Psoas muscle (tissue), 8 donors: ENCODE measurements around the gene HLA-DOB. TPM values are rescaled to one million over a fixed set of nuclear protein-coding genes. Genes with fewer than 3 reads are reported as not detected.
"Not testable (repeated sequence)": the region's sequence is repeated elsewhere in the genome, so short reads cannot be mapped to it uniquely, and the experiment has no call there.

Source experiments
- ATAC-seq, 4 donors: fragments of 200-7000 bp; cut with Tn5 transposase; one replicate each; pipeline ENCODE4 v1.9.1; 2020; ENCODE audit warnings: moderate library complexity in 3 of 4, mild to moderate bottlenecking in 2 of 4
- DNase-seq, 2 donors: peaks; one replicate each; pipeline ENCODE4 v3.0.0-alpha.2; 2020
- H3K27ac ChIP-seq: fragments of 200-600 bp; one replicate; pipeline ENCODE4 v1.8.0; 2022
- H3K27me3 ChIP-seq, 3 donors: fragments of 200-600 bp in 1 of 3; one replicate each; pipeline versions ENCODE4 v1.6.1 to v1.8.0; 2013 to 2022; ENCODE audit warnings: low read length in 2 of 3, mild to moderate bottlenecking in 2 of 3, moderate library complexity in 1 of 3; ENCODE audit not compliant: insufficient read depth in 3 of 3
- H3K36me3 ChIP-seq, 2 donors: fragments of 200-600 bp in 1 of 2; one replicate each; pipeline versions ENCODE4 v1.6.1 to v1.8.0; 2013 to 2022; ENCODE audit warnings: low read depth in 1 of 2, mild to moderate bottlenecking in 1 of 2, moderate library complexity in 1 of 2; ENCODE audit not compliant: insufficient read depth in 1 of 2
- H3K4me1 ChIP-seq: fragments of 200-600 bp; one replicate; pipeline ENCODE4 v1.8.0; 2022
- H3K4me3 ChIP-seq: fragments of 200-600 bp; one replicate; pipeline ENCODE4 v1.8.0; 2022; ENCODE audit warnings: mild to moderate bottlenecking
- H3K9me3 ChIP-seq: fragments of 200-600 bp; one replicate; pipeline ENCODE4 v1.8.0; 2022
- WGBS, 3 donors: extraction: QIAGEN DNeasy Blood & Tissue Kit; methylation state at CpG; one replicate each; pipeline versions ENCODE4 v1.1.6 to v1.1.7; 2013; 5-methylcytosine and 5-hydroxymethylcytosine counted together
- intact Hi-C, 2 donors: fragments of 100-400 bp; cut with DNase I; formaldehyde crosslinking; loops; one replicate each; pipeline versions ENCODE4 v1.11.0 to v1.14.2; 2022
- polyA plus RNA-seq, 3 donors: library from polyadenylated mRNA; stranded (reverse); fragments of 200-250 nt; gene quantifications; one replicate each; pipeline ENCODE4 v1.2.3, GENCODE V29; 2013
- total RNA-seq, 4 donors: library from RNA; stranded (reverse); fragmentation: NEBNext Ultra II Directional in 2 of 4; extraction: Animal tissue kit (Norgen Biotek cat#: 25700) in 2 of 4; gene quantifications; one replicate each; pipeline versions ENCODE4 v1.2.1 to v1.2.4, GENCODE V29; 2021 to 2023
- TF ChIP-seq, protein P1 (sequence below): fragments of 200-600 bp; IDR thresholded peaks from one replicate; pipeline ENCODE4 v1.8.0; 2022; ENCODE audit warnings: antibody characterized with exemption
- donor health status: healthy with polysubstance abuse.
- donor health status: DM: no; HTN: no; CAD: no; lungs with moderate emphysema.
- donor health status: Bipolar disorder and iron deficiency.
- donor health status: healthy.
- donor health status: DM: yes; HTN: yes; CAD: no.
- donor health status: DM: no; HTN: no; CAD: no.
- donor health status: DM: no; HTN: no; CAD: no.
- donor health status: DM: yes; HTN: yes; CAD: no.

The HLA-DOB gene
- total and polyA plus RNA-seq, 7 donors, result 0.10 to 0.25 (median 0.20) TPM; not detected in 3

- H3K4me1 ChIP-seq, result no peaks in the 10 kb centered on the region
- intact Hi-C loops, result no loop called here
- no peak for DNase-seq
- ATAC-seq, result no peak
- H3K27me3 ChIP-seq, result peaks cover 2 to 27% (median 3%) of the 10 kb centered on the region in 3 donors
- WGBS, 3 donors, result 61 to 75% (median 66%) methylated on average over 5 of the region's 5 CpGs
- no peaks in the 10 kb centered on the region for H3K36me3 ChIP-seq
- TF ChIP-seq, protein P1, sequence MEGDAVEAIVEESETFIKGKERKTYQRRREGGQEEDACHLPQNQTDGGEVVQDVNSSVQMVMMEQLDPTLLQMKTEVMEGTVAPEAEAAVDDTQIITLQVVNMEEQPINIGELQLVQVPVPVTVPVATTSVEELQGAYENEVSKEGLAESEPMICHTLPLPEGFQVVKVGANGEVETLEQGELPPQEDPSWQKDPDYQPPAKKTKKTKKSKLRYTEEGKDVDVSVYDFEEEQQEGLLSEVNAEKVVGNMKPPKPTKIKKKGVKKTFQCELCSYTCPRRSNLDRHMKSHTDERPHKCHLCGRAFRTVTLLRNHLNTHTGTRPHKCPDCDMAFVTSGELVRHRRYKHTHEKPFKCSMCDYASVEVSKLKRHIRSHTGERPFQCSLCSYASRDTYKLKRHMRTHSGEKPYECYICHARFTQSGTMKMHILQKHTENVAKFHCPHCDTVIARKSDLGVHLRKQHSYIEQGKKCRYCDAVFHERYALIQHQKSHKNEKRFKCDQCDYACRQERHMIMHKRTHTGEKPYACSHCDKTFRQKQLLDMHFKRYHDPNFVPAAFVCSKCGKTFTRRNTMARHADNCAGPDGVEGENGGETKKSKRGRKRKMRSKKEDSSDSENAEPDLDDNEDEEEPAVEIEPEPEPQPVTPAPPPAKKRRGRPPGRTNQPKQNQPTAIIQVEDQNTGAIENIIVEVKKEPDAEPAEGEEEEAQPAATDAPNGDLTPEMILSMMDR, result no peak
- H3K9me3 ChIP-seq, result no peaks in the 10 kb centered on the region
- no peak overlapping the region for H3K4me3 ChIP-seq
- no peak overlapping the region for H3K27ac ChIP-seq
These were observed 9.7 kb downstream of the HLA-DOB start for GRCh38 chr6:32807020-32807580.

DNA sequence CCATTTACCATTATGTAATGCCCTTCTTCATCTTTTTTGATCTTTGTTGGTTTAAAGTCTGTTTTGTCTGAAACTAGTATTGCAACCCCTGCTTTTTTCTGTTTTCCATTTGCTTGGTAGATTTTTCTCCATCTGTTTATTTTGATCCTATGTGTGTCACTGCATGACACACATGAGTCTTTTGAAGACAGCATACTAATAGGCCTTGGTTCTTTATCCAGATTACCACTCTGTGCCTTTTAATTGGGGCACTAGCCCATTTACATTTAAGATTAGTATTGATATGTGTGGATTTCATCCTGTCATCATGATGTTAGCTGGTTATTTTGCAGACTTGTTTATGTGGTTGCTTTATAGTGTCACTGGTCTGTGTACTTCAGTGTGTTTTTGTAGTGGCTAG, 11.4 kb downstream of the HLA-DOB start:
- DNase-seq, ATAC-seq, H3K9me3 ChIP-seq, H3K4me1 ChIP-seq, H3K36me3 ChIP-seq, intact Hi-C loops, H3K4me3 ChIP-seq, H3K27ac ChIP-seq: not testable (repeated sequence)
- peaks cover 2 to 31% (median 3%) of the 10 kb centered on the region in 3 donors for H3K27me3 ChIP-seq

DNA sequence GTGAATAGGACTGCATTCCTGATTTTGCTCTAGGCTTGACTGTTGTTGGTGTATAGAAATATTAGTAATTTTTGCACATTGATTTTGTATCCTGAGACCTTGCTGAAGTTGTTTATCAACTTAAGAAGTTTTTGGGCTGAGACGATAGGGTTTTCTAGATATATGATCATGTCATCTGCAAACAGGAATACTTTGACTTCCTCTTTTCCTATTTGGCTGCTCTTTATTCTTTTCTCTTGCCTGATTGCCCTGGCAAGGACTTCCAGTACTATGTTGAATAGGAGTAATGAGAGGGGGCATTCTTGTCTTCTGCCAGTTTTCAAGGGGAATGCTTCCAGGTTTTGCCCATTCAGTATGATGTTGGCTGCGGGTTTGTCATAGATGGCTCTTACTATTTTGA, 13.4 kb downstream of the HLA-DOB start:
- no peak overlapping the region for H3K4me3 ChIP-seq
- TF ChIP-seq, protein P1, result no peak
- no peaks in the 10 kb centered on the region for H3K36me3 ChIP-seq
- H3K27ac ChIP-seq, result no peak overlapping the region
- no peak for DNase-seq
- intact Hi-C loops, result no loop called here
- peaks cover 2 to 38% (median 3%) of the 10 kb centered on the region in 3 donors for H3K27me3 ChIP-seq
- H3K4me1 ChIP-seq, result no peaks in the 10 kb centered on the region
- WGBS, 3 donors, result 35 to 75% (median 63%) methylated on average over 2 of the region's 2 CpGs
- no peaks in the 10 kb centered on the region for H3K9me3 ChIP-seq
- no peak for ATAC-seq

DNA sequence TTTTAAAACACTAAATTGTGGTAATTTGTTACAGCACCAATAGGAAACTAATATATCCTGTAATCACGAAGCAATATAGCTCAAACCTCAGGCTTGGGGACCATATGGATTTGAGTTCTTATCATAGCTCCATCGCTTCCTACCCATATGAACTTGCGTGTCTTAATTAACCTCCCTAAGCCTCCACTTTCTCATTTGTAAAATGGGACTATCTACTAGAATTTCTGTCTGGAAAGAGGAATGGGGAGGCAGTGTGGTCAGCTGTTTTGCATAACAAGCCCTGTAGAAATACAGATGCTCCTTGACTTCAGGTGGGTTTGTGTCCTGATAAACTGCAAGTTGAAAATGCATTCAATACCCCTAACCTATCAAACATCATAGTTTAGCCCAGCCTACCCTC, 17.1 kb downstream of the HLA-DOB start:
- TF ChIP-seq, protein P1, result no peak
- no peaks in the 10 kb centered on the region for H3K4me1 ChIP-seq
- WGBS, 3 donors, result 66 to 90% (median 75%) methylated on average over 3 of the region's 3 CpGs
- H3K27ac ChIP-seq, result no peak overlapping the region
- no peak for ATAC-seq
- H3K36me3 ChIP-seq, result no peaks in the 10 kb centered on the region
- no peak overlapping the region for H3K4me3 ChIP-seq
- intact Hi-C loops, result loop anchor here (5.0 kb wide), 1 partner anchor 552 kb away; no protein-coding TSS in a partner anchor
- no peak for DNase-seq
- H3K9me3 ChIP-seq, result no peaks in the 10 kb centered on the region
- peaks cover 0 to 59% (median 3%) of the 10 kb centered on the region in 3 donors for H3K27me3 ChIP-seq

- no peaks in the 10 kb centered on the region for H3K4me1 ChIP-seq
- H3K4me3 ChIP-seq, result no peak overlapping the region
- no peaks in the 10 kb centered on the region for H3K9me3 ChIP-seq
- ATAC-seq, result no peak
- WGBS, 3 donors, result 93 to 98% (median 94%) methylated on average over 3 of the region's 3 CpGs
- H3K27me3 ChIP-seq, result peaks cover 2 to 59% (median 3%) of the 10 kb centered on the region in 3 donors
- intact Hi-C loops, result loop anchor here (5.0 kb wide), 1 partner anchor 552 kb away; no protein-coding TSS in a partner anchor
- no peak for DNase-seq
- H3K36me3 ChIP-seq, result no peaks in the 10 kb centered on the region
- TF ChIP-seq, protein P1, result no peak
- no peak overlapping the region for H3K27ac ChIP-seq
These were observed 17.6 kb downstream of the HLA-DOB start for GRCh38 chr6:32799168-32799567.
